HCT116 (cell line): Measurements from ENCODE around the gene YBX1.

Experiments used
- CTCF ChIP-seq, 3 experiments: fragments of 200-600 bp in 1 of 3; sonication (generic) in 1 of 3; IDR thresholded peaks in 2 of 3; conservative IDR thresholded peaks in 1 of 3; 2 replicates each; pipeline ENCODE4 v1.5.1; 2012 to 2017; ENCODE audit warnings: low read depth in 2 of 3, low read length in 2 of 3, antibody characterized with exemption in 1 of 3, borderline replicate concordance in 1 of 3, control low read depth in 1 of 3, mild to moderate bottlenecking in 1 of 3, mixed read lengths in 1 of 3, mixed run types in 1 of 3, moderate library complexity in 1 of 3; ENCODE audit not compliant: insufficient read depth in 1 of 3
- POLR2A ChIP-seq: IDR thresholded peaks from 2 replicates; pipeline ENCODE4 v1.7.0; 2011; ENCODE audit warnings: borderline replicate concordance; ENCODE audit not compliant: insufficient read depth, insufficient read length; ENCODE audit errors: extremely low read depth
- POLR2AphosphoS5 ChIP-seq: IDR thresholded peaks from 2 replicates; pipeline ENCODE4 v1.6.1; 2011; ENCODE audit warnings: mild to moderate bottlenecking, low read depth, low read length, moderate library complexity
- RAD21 ChIP-seq: IDR thresholded peaks from 2 replicates; pipeline ENCODE4 v1.6.1; 2012; ENCODE audit warnings: low read depth, mild to moderate bottlenecking
- REST ChIP-seq: IDR thresholded peaks from 2 replicates; pipeline ENCODE4 v1.6.1; 2012; ENCODE audit warnings: low read depth
- TCF7L2 ChIP-seq: IDR thresholded peaks from 2 replicates; pipeline ENCODE4 v1.7.0; 2011; ENCODE audit warnings: borderline replicate concordance, inconsistent platforms; ENCODE audit not compliant: insufficient read depth, insufficient read length; ENCODE audit errors: extremely low read depth
- YY1 ChIP-seq: IDR thresholded peaks from 2 replicates; pipeline ENCODE4 v1.6.1; 2011; ENCODE audit warnings: low read length, low read depth, moderate library complexity, mild to moderate bottlenecking; ENCODE audit not compliant: insufficient replicate concordance; ENCODE audit errors: extremely low read depth
- ZFX ChIP-seq: fragments of 450-650 bp; IDR thresholded peaks from 2 replicates; pipeline ENCODE4 v1.6.1; 2017
- ZNF274 ChIP-seq: fragments of 200-500 bp; sonication (Bioruptor generic); IDR thresholded peaks from 2 replicates; pipeline ENCODE4 v1.6.1; 2014; ENCODE audit warnings: mild to moderate bottlenecking, low read depth, low read length, inconsistent platforms
- TF ChIP-seq, protein P1 (sequence below): IDR thresholded peaks from 2 replicates; pipeline ENCODE4 v1.6.1; 2012

GRCh38 chr1:42747125-42747524 lies 64.9 kb downstream of the YBX1 start:
- TF ChIP-seq ZNF274 (no peak), POLR2AphosphoS5 (no peak), REST (no peak), CTCF (IDR thresholded peaks at IDR 0.05 in 2 of 3, conservative IDR thresholded peaks at IDR 0.05 in 1 of 3; ENCODE audit: borderline replicate concordance in 1 of 3, insufficient read depth in 1 of 3, low read depth in 2 of 3, low read length in 2 of 3) (peak; percentile 48 to 79 (median 74); a peak in 5 of 6 replicates), YY1 (no peak), POLR2A (no peak), ZFX (no peak), TCF7L2 (no peak), RAD21 (peak; percentile 75)
- TF ChIP-seq, protein P1, sequence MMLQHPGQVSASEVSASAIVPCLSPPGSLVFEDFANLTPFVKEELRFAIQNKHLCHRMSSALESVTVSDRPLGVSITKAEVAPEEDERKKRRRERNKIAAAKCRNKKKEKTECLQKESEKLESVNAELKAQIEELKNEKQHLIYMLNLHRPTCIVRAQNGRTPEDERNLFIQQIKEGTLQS, result no peak
